Caco-2 (cell line): ENCODE data around the gene ZNF823. TPM values are rescaled to one million over a fixed set of nuclear protein-coding genes. Genes with fewer than 3 reads are reported as not detected.

Experiments used
- BruUV-seq: library from RNA; stranded (reverse); fragments of 400-500 nt; replicated peaks from 2 replicates; lab custom pipeline; 2021; lab: Mats Ljungman, UMichigan
- CTCF ChIA-PET: fragments of 300-600 bp; sonication (Branson Sonifier 250); formaldehyde crosslinking; loops from one replicate; lab custom pipeline; 2022; ENCODE audit warnings: antibody characterized with exemption; lab: Charles Lee
- POLR2A ChIA-PET: fragments of 300-600 bp; sonication (Branson Sonifier 250); formaldehyde crosslinking; loops from one replicate; lab custom pipeline; 2022; ENCODE audit warnings: antibody characterized with exemption; lab: Charles Lee
- DNase-seq, 2 experiments: peaks; one replicate each; pipeline versions ENCODE4 v3.0.0 to v3.0.0-alpha.2; 2020 to 2022
- H3K27me3 ChIP-seq: replicated peaks from 2 replicates; pipeline ENCODE4 v1.6.0; 2011; ENCODE audit warnings: low read length; ENCODE audit not compliant: control insufficient read depth, insufficient read depth
- H3K36me3 ChIP-seq: 2 replicates; pipeline ENCODE4 v1.5.1; 2011; ENCODE audit warnings: low read length; ENCODE audit not compliant: control insufficient read depth, insufficient read depth
- H3K4me1 ChIP-seq: fragments of 250-450 bp; sonication (Bioruptor Pico); 2 replicates; pipeline ENCODE4 v1.5.1; 2020; ENCODE audit warnings: mild to moderate bottlenecking
- H3K4me3 ChIP-seq: 2 replicates; pipeline ENCODE4 v1.5.1; 2011; ENCODE audit warnings: low read depth, mild to moderate bottlenecking, control low read depth, low read length
- H3K9me3 ChIP-seq: fragments of 250-450 bp; sonication (Bioruptor Pico); 2 replicates; pipeline ENCODE4 v1.5.1; 2020; ENCODE audit warnings: mild to moderate bottlenecking, moderate library complexity
- H3K27ac Mint-ChIP-seq: one replicate; pipeline ENCODE4 v1.8.0; 2022; ENCODE audit warnings: mixed read lengths; ENCODE audit not compliant: unreplicated experiment
- H3K27me3 Mint-ChIP-seq: one replicate; pipeline ENCODE4 v1.8.0; 2022; ENCODE audit warnings: mixed read lengths; ENCODE audit not compliant: insufficient read depth, unreplicated experiment
- H3K36me3 Mint-ChIP-seq: one replicate; pipeline ENCODE4 v1.8.0; 2022; ENCODE audit warnings: mild to moderate bottlenecking, mixed read lengths; ENCODE audit not compliant: insufficient read depth, unreplicated experiment
- H3K4me1 Mint-ChIP-seq: one replicate; pipeline ENCODE4 v1.8.0; 2022; ENCODE audit warnings: low read depth, mixed read lengths; ENCODE audit not compliant: unreplicated experiment
- H3K4me3 Mint-ChIP-seq: one replicate; pipeline ENCODE4 v1.8.0; 2022; ENCODE audit warnings: mild to moderate bottlenecking, moderate library complexity, mixed read lengths; ENCODE audit not compliant: unreplicated experiment
- H3K9me3 Mint-ChIP-seq: one replicate; pipeline ENCODE4 v1.8.0; 2022; ENCODE audit warnings: mixed read lengths; ENCODE audit not compliant: unreplicated experiment
- intact Hi-C: fragments of 100-400 bp; cut with micrococcal nuclease; formaldehyde crosslinking; loops from one replicate; pipeline ENCODE4 v1.10.0; 2022; ENCODE audit not compliant: unreplicated experiment
- total RNA-seq: library from RNA; stranded (reverse); gene quantifications from 2 replicates; pipeline ENCODE4 v1.2.3, GENCODE V29; 2022
- TF ChIP-seq, protein P1 (sequence below), 2 experiments: fragments of 200-600 bp in 1 of 2; IDR thresholded peaks; 1 replicate in 1 of 2; 2 replicates in 1 of 2; pipeline versions ENCODE4 v1.5.1 to v1.8.0; 2011 to 2022; ENCODE audit warnings: antibody characterized with exemption in 1 of 2, control low read depth in 1 of 2, inconsistent platforms in 1 of 2, low read depth in 1 of 2, low read length in 1 of 2, mild to moderate bottlenecking in 1 of 2, moderate library complexity in 1 of 2; ENCODE audit not compliant: insufficient read depth in 1 of 2, severe bottlenecking in 1 of 2, unreplicated experiment in 1 of 2

The ZNF823 gene
- total RNA-seq, 1 experiment from 2014 or later = 12.1 TPM

DNA sequence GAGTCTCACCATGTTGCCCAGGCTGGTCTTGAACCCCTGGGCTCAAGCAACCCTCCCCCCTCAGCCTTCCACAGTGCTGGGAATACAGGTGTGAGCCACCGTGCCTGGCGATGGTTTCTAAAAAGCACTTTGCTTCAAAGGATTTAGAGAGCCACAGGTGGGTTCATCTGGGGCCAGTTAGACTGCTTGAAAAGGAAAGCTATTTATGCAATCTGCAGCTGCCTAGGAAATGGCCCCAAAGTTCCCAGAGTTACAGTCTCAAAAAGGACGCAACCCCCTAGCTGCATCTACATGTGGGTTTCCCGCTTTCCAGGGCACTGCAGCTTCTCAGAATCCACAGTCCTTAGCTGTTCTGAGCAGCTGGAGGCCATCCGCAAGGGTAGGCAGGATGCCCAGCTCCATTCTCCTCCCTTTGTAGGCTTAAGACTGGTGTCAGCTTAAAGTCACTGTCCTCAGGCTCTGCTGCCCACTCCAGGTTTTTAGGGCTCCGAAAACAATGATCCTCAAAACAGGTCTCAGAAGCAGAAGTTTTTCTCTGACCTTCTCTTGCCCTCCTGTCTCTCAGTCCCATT is 41.4 kb downstream of the ZNF823 start:
- H3K9me3 ChIP-seq = peaks cover 4% of the 10 kb centered on the region; the same call in 1 of the 2 replicates
- intact Hi-C loops = loop anchor here (5.0 kb wide), 1 partner anchor 445 kb away; the partner anchor contains the start of gene ZNF20
- H3K36me3 ChIP-seq = no peaks in the 10 kb centered on the region
- Mint-ChIP-seq H3K9me3 (peaks cover 8% of the 10 kb centered on the region), H3K4me1 (peaks cover 11% of the 10 kb centered on the region), H3K27me3 (no peaks in the 10 kb centered on the region), H3K36me3 (peaks cover 29% of the 10 kb centered on the region), H3K4me3 (no peak overlapping the region), H3K27ac (no peak overlapping the region)
- TF ChIP-seq, protein P1, sequence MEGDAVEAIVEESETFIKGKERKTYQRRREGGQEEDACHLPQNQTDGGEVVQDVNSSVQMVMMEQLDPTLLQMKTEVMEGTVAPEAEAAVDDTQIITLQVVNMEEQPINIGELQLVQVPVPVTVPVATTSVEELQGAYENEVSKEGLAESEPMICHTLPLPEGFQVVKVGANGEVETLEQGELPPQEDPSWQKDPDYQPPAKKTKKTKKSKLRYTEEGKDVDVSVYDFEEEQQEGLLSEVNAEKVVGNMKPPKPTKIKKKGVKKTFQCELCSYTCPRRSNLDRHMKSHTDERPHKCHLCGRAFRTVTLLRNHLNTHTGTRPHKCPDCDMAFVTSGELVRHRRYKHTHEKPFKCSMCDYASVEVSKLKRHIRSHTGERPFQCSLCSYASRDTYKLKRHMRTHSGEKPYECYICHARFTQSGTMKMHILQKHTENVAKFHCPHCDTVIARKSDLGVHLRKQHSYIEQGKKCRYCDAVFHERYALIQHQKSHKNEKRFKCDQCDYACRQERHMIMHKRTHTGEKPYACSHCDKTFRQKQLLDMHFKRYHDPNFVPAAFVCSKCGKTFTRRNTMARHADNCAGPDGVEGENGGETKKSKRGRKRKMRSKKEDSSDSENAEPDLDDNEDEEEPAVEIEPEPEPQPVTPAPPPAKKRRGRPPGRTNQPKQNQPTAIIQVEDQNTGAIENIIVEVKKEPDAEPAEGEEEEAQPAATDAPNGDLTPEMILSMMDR (IDR thresholded peaks at IDR 0.05; ENCODE audit: insufficient read depth in 1 of 2, low read depth in 1 of 2, low read length in 1 of 2, severe bottlenecking in 1 of 2, unreplicated experiment in 1 of 2) = no peak
- BruUV-seq = no TSS peak
- POLR2A ChIA-PET = no interaction called here
- CTCF ChIA-PET = interaction anchor here (1.5 kb wide), 1 partner anchor 40 kb away, joined by 3 read pairs; no protein-coding TSS in a partner anchor
- H3K4me1 ChIP-seq = peaks cover 11% of the 10 kb centered on the region
- H3K4me3 ChIP-seq = no peak overlapping the region
- H3K27me3 ChIP-seq = no peaks in the 10 kb centered on the region
- no peak for DNase-seq

DNA sequence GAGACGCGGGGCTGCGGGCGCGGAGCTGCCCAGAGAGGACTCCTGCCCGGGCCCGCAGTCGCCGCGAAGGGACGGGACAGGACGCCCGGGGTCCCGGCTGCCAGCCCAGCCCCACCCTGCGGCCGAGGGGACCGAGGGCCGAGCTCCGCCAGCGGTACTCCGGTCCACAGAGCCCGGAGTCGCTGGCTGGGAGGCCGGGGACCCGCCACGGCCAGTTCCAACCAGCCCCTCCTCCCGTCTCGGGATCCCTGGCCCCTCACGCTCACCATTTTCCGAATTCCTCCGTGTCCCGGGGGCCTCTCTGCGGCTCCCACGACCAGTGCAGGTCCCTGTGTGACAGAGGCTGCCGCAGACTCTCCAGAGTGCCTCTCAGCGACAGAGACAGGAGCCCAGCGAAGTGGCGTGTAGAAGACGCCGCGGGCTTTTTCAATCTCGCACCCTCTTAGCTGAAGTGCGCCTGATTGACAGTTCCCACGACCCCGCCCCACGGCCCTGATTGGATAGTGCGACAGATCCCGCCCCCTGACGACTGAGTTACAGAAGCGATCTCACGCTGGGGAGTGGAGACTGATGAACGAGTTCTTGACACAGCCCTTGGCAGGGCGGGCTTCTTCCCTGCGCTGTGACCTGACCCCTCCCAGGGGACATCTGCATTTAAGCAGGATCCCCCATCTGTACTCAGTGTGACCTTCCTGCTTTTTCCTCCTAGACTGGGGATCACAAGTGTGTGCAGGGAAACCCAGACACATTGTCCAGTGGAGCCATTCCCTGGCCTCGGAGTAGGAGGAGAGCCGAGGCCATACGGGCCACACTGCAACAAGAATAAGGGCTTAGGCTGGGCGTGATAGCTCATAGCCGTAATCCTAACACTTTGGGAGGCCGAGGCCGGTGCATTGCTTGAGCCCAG is 44.0 kb downstream of the ZNF823 start:
- peak; percentile 96 for DNase-seq
- Mint-ChIP-seq H3K27ac (peak overlapping the region; percentile 100), H3K4me1 (peaks cover 6% of the 10 kb centered on the region), H3K27me3 (no peaks in the 10 kb centered on the region), H3K4me3 (peak overlapping the region; percentile 99), H3K36me3 (peaks cover 36% of the 10 kb centered on the region), H3K9me3 (peaks cover 9% of the 10 kb centered on the region)
- H3K27me3 ChIP-seq = no peaks in the 10 kb centered on the region
- TF ChIP-seq, protein P1 (IDR thresholded peaks at IDR 0.05; ENCODE audit: insufficient read depth in 1 of 2, low read depth in 1 of 2, low read length in 1 of 2, severe bottlenecking in 1 of 2, unreplicated experiment in 1 of 2) = no peak
- POLR2A ChIA-PET = interaction anchor here (0.6 kb wide), 1 partner anchor 311 kb away, joined by 4 read pairs; the partner anchor contains the start of gene EPOR
- CTCF ChIA-PET = interaction anchor here (0.6 to 1.0 kb wide), 2 partner anchors 103 to 229 kb away, joined by 6 read pairs; no protein-coding TSS in a partner anchor
- H3K4me3 ChIP-seq = peak overlapping the region; percentile 90
- H3K9me3 ChIP-seq = peaks cover 8% of the 10 kb centered on the region
- intact Hi-C loops = loop anchor here (1.0 to 5.0 kb wide), 3 partner anchors 45 to 448 kb away; partner anchors contain the start of genes ZNF20 and ZNF441
- H3K4me1 ChIP-seq = peaks cover 15% of the 10 kb centered on the region
- no TSS peak for BruUV-seq
- H3K36me3 ChIP-seq = no peaks in the 10 kb centered on the region
